ENCODE measurements around the gene ETV6.

ETV6 gene

DNA sequence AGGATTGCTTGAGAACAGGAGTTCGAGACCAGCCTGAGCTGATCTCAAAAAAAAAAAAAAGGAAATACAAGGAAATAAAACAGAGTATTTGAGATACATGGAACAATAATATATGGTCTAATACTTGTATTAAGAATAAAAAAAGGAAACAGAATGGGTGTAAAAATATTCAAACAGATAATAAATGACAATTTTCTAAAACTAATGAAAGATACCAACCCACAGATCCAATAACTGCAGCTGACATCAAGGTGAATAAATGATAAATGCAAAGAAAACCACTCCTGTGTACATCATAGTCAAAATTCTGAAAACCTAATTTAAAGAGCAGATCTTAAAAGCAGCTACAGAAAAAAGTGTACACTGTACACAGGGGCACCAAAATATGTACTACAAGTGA, 4.1 kb upstream of the ETV6 start:
- no peak for DNase-seq (ENCODE audit: low spot score)

DNA sequence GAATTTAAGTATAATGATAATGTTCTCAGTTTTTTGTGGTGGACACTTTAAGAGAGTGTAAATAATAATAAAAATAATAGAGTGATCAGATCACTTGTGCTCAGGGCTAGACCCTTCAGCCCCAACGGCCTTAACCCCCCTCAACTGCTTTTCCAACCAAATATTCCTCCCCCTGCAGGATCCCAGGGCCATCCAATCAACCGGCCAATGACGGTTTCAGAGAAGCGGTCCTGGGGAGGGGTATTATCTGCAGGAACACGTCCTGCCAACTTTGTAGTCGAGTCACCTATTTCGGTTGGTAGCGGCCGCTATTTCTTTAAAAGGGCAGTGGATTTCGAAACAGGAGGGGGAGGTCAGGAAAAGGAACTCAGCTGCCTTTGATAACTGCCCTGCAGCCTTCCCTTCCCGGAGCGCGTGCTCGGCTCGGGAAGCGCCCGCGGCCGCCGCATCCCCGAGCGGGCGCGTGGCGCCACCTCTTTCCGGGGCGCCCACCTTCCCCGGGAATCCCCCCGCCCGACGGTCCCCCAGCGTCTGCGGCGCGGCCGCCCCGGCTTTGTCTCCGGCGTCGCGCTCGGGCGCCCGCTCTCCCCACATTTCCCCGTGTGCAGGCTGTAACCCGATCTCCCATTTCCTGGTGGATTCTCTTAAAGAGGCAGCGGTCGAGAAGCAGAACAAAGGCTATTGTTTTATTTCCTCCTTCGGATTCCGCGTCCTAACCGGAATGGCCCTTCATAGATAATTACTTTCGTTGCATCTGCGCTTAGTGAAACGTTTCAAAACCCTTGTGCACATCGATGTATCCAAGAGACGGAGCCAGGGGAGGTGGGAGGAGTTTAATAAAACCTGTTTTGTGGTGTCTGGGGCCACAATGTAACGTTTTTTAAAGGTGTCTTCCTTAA, 711 bp upstream of the ETV6 start:
- peak; percentile 91 for DNase-seq (ENCODE audit: low spot score)

DNA sequence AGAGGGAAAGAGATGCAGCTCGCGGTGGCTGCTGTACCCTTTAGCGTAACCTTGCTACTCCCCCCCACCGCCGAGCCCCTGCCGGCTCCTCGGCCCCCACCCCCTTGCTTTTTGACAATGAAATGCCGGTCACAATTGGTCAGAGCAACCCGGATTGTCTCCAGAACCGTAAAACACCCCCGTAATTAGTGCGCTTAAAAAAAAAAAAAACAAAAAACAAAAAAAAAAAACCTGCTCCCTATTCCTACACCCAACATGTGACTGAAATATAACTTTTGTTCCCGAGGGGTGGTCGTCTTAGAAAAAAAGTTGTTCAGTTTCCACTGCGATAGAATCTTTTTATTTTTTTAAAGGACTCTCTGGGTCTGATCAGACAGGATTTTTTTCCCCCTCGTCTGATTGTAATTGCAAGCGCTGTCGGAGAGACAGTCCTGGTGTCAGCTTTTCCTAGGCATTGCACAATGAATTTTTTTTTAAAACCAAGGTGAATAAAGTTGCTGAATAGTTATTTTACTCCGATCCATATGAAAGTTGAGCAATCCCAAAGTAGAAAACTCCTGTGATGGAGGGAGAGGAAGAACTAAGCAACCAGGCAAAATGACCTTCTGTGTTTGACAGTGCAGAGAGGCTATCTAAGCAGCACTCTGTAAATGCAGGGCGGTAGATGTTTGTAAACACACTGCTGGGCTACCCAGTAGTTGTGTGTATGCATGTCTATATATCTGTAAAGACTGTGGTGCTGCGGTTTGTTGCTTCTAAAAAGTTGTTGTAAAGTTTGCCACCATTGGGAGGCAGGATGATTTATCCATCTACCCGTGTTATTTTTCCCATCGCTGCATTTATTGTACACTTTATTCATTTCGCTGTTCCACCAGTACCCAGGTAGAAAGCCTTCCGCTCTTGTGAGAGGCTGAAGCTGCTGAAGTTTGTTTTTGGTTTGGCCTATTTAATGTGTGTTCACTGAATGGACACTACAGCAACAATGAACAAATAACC, 1.1 kb downstream of the ETV6 start:
- DNase-seq (ENCODE audit: low spot score), result peak; percentile 42

DNA sequence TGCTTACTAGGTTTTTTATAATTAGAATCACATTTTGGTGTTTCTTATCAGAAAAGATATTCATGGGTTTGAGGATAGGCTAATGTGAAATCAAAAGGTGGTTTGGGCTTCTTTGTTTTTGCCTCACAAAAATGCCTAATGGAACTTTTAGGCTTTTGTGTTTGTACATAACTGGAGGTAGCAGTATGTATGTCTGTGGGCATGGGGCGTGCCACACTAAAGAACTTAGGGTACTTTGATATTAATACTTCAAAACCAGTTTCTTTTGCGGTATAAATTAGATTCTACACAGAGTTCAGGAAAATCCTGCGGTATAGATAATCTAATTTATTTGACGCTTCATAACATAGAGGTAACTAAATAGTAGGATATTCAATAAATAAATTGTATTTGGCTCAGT, 1.9 kb downstream of the ETV6 start:
- DNase-seq (ENCODE audit: low spot score), result no peak

DNA sequence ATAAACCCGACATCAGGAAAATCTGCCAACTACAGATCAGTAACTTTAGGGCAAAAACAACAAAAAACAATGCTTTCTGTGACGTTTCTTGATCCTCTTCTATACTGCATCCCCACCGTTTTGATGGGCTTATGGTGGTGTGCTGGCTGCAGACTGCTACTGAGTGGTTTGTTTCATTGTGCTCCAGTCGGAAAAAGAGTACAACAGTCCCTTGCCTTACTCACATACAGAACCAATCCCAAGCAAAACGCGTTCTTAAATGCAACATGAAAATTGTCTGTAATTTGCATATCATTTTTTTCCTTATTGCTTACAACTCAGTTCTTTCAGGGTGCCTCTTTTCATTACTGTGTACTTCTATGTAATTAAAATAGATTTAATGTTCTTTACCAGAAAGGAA, 2.3 kb downstream of the ETV6 start:
- DNase-seq (ENCODE audit: low spot score), result no peak

DNA sequence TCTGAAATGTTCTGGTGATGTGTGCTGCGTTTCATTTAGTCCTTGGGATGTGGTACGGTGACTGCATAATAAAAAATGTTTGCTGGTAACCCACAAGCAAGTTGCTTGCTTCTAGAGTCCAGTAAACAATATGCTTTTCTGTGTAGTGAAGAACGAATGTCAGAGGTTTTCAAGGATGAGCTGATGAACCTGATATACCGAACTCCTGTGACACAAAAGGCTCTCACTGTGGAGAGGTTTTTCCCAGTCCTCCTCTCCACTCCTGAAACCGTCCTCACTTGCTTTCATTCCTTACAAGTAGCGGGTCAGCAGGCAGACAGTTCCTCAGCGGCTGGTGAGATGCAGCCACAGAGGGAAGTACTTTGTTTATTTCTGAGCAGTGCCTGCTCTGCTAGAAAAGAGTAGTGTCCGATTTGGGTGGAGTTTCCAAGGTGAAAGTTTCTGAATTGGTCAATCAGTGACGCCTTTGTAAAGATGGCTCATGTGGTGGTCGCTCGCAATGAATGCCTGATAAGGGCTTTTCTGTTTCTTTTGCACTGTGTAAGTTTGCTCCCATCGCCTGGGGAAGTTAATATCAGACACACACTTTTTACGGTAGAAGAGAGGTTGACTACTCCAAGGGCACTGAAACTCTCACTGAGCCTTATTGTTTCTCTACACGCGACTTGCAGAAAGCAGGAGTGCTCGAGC, 3.0 kb downstream of the ETV6 start:
- DNase-seq (ENCODE audit: low spot score), result no peak

DNA sequence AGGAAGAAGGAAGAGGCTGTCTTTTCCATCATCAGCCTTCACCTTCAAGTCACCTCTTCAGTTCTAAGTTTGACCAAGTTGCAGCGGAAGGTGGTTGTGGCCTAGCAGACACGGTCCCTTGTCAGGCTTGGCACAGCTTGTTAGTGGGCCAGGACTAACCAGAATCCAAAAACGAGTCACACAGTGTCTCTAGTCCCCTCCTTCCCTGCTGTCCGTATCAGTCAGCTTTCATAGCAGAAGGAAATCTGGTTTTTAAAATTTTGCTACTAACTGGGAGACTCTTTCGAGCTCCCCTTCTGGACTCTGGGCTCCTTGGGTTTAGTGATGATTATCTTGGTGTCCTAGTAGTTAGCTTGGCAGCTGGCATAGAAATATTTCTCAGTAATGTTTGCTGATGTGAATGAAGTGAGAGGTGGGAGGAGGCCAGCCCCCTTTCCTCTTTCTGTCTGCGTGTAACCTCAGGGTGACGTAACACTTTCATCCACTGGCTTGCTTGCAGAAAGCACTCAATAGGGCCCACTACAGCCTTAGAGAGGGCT, 3.8 kb downstream of the ETV6 start:
- DNase-seq (ENCODE audit: low spot score), result no peak

DNA sequence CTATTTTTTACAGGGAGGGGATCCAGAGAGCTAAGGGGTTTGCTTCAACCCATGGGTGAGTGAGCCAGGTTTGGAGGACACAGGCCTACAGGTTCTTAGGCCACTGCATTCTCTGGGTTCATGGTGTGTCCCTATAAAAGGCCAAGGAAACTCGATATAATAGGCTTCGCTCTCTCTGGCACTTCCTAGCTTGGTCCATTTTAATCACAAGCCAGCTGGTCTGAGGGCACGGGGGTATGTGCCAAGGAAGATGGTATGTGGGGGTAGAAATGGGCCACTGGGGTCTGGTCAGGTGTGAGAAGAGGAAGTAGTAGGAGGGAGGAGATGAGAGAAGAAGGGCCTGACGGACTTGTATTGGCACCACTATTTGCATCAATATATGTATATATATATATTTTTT, 4.9 kb downstream of the ETV6 start:
- DNase-seq (ENCODE audit: low spot score), result no peak

DNA sequence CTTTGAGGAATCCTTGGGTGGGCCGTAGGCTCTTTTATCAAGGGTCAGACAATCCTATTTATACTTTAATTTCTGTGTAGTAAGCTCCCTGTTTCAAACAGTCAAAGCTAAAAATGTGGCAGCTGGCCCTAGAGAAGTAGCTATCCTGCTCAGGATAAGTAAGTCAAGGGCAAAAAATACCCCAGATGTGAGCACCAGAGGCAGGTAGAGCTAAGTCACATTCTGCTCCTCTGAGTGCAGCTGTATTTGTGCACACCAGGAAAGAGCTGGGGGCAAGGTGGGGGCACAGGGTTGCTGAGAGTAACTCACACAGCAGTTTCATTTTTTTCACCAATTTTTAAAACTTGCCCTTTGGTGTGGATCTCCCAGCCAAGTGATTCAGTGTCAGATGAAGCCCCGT, 5.3 kb downstream of the ETV6 start:
- no peak for DNase-seq (ENCODE audit: low spot score)

DNA sequence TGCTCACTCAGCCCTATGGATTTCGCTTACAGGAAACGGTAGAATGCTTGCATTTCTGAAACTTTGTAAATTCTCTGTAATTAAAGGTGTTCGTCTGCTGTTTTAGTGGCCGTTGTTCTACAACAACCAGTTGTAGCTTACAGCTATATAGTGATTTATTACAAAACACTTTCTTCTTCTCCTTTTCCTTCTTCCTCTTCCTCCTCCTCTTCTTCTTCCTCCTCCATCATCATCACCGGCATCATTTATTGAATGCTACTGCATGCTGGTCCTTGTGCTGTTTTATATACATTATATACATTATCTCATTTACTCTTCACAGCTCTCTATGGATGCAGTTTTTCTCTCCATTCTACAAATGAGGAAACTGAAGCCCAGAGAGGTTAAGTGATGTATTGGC, 6.4 kb downstream of the ETV6 start:
- DNase-seq (ENCODE audit: low spot score), result no peak

DNA sequence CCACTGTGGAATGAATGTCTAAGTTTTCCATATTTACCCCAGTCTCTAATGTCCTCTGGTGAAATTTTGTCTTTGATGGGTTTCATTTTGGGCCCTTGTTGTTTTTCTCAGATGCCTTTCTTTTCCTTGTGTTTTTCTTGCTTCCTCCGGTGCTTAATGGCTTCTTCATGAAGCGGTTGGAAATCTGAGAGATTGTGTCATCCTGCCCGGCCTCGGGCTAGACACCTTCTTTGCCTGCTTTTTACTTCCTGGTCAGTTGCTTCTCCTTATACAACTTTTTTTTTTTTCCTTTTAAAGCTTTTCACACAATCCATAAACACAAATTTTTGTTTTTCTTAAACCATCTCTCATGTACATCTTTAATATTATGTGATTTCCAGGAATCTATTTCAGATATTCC, 7.1 kb downstream of the ETV6 start:
- no peak for DNase-seq (ENCODE audit: low spot score)

DNA sequence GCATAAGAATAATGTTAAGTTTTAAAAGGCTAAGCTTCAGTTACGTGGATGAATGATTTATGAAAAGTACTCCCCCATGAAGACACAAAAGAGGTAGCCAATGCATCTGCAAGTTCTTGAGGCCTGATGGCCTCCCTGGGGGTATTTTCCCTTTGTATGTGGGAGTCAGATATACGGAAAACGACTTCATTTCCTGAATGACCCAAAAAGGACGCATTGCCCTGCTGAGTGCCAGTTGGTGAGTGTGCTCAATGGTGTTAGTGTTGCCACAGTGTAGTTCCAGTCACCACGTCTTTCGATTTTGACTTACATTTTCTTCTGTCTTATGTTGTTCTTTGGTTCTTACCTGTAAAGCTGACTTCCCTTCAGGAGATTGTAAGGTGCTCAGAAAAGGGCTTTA, 8.0 kb downstream of the ETV6 start:
- DNase-seq (ENCODE audit: low spot score), result no peak

DNA sequence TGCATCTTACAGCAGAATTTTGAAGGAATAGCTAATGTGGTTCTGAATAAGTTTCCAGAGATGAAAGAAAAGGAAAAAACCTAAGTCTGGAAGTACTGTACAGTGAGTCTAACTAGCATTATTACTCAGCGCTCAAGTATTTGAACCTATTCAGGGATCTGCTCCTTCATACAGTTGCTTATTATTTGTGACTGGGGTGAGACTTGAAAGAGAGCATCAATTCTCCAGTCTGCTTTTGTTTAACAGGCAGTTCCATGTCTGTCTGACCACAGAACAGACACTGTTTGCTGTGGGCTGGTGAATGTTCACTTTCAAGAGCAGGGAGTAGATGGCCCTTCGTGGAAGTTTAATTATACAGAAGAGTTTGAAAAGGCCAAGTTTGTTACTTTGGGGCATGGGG, 9.3 kb downstream of the ETV6 start:
- DNase-seq (ENCODE audit: low spot score), result no peak

DNA sequence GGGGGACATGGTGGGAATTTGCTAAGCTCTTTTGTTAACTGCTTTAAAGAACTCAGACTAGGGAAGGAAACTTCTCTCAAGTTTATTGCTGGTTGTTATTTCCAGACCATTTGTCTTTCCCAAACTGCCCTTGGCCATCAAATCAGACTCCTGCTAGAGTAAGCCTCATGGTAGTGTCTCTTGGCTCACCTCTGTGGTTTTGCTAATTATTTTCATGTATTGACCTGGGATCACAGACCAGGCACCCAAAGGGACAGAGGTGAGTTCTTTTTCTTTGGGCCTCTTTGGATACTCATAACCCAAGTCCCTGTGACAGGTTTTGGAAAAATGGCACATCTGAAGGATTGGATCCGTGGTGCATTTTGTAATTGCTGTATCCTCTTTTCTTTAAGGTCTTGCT, 11.2 kb downstream of the ETV6 start:
- no peak for DNase-seq (ENCODE audit: low spot score)

DNA sequence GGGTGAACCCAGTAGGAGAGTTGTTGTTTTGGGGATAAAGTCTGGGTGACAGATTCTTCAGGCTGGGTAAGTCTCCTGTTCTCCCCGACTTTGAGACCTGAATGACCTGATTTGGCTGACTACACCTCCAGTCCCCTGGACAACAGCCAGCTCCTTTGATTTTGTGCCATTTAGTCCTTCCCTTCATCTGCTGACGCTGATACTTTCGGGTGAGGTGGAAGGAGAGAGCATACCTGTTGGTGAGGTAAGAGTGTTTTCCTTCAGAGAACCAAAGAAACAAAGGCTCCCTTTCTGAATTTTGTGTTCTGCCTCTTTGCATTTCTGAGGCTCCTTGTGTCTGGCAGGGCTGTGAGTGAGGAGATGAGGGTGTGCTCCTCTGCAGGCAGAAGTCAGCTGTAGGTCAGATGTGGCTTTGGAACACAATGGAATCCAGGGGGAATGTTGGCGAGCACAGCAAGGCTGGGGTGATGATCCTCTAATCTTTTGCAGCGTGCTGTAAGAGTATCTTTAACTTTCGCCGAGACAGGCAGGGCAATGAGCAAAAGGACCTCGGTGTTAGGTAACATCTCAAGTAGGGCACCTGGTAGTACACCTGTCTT, 12.1 kb downstream of the ETV6 start:
- no peak for DNase-seq (ENCODE audit: low spot score)

DNA sequence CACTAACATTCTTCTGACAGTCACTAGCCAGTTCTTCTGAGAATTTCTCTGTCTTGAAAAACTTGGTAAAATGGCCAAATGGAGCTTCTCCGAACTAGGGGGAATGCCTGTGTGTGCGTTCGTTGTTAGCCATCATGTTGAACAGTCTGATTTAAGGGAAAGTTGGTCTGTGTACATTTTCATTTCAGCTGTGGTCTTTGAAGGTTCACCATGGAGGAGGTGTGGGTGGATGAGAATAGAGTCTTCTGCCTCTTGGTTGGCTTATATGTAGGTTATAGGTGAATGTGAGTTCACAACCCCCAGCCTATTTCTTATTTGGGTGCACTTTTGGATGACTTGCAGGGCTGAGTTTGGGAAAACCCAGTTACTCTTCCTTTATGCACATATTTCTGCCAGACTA, 12.9 kb downstream of the ETV6 start:
- DNase-seq (ENCODE audit: low spot score), result no peak

DNA sequence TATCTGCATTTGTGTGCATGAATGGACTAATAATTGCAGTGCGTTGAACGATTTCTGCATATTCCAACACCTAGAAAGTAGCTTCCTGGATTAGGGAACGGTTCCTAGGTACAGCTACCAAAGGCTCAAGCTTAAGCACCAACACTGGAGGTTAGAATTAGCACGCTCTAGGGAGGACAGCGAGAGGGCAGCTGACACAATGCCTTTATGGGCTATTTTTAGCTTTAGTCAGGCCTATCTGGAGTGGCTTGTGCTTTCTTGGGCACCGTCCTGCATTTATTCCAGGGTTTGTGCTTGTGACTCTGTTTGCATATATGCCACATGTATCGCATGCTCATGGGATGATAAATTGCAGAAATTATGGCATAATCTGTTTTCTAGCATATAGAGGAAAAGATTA, 13.7 kb downstream of the ETV6 start:
- no peak for DNase-seq (ENCODE audit: low spot score)

DNA sequence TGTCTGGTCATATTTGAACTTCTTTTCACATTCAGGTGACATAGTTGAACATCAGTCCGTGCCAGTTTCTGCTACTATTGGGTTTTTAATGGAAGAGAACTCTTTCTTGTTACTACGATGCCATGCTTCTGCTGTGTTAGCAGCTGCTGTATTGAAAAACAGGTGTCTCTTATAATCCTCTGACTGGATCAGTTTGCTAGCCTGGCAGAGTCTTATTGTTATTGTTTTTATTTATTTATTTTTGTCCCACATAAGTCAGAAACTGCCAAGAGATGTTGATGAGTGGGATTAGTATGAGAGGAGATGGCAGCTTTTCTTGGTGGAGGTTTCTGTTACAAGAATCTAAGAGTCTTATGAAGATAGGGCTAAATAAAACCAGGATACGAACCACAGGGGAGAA, 14.6 kb downstream of the ETV6 start:
- no peak for DNase-seq (ENCODE audit: low spot score)

DNA sequence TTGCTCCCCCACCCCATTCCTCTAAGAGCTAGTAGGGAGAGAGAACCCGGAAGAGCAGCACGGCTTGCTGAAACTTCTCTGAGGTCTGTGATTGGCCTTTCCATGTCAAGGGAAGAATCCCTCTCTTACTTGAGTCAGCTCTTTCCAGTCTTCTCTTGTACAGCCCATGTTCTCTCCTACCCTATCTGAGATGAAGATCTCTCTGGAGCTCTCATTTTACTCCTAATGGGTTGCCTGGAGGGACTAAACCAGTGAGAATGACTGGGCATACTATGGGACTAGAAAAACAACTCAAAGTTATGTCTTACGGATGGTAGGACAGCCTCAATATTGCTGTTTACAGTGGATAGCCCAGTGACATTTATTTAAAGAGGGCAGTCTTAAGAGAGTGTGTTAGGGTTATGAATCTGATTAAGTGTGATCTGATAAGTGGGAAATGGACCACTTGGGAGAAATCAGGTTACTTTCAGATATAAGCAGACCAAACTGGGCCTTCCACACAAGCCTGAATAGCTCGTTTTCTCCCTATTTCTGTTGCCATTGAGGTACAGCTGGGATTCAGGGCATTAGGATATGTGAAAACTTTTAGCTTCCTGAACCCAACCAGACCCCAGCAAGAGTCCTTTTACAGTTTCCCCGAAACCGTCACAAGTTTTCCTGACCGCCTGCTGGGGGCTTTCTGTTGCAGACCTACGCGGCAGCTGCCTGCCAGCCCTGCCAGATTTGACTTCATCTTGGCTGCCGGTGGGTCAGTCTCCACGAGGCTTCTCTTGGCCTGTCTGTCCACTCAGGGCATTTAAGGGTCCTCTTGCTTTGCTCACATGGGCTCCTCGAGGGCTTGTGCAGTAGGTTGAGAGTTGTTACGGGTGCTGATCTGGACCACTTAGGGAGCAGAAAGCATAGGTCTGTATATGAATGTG, 16.9 kb downstream of the ETV6 start:
- DNase-seq (ENCODE audit: low spot score), result no peak

DNA sequence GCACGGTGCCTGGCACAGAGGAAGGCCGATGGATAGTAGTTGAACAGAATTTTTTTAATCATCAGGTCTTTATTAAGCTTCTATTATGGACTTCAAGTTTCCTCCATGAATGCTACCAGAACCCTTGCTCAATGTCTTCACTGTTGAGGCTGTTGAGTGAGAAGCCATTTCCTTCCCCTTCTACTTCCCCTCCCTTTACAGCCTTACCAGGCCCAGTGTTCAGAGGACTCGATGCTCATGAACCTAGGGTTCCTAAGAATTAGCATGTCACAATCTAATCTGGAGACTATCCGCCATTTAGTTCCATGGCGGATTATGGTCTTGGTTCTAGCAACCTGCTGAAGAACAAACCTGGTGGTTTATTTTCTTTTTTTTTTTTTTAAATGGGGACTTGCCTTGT, 17.7 kb downstream of the ETV6 start:
- no peak for DNase-seq (ENCODE audit: low spot score)

DNA sequence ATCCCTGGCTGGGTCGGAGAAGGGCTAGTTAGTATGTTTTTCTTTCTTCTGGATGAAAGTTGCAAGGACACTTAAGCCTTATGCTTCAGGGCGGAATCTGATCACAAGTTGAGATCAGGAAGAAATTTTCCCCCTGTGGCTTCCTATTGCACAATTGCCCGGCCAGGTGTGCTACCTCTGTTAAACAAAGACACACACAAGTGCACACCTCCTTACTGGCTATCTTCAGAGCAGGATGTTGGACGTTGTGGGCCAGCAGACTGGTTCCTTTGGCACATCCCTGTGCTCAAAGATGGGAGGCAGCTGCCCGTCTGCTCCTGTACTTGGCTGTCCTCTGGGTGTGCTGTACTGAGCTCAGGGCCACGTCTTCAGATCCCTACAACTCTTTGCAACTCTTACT, 19.1 kb downstream of the ETV6 start:
- DNase-seq (ENCODE audit: low spot score), result no peak

Data from RKO (cell line).